SU-DHL-6 (cell line): Measurements from ENCODE around the gene THAP6.

ENCODE experiments used
- H2AFZ ChIP-seq: fragments of 200-600 bp; sonication (generic); 2 replicates; pipeline ENCODE4 v1.6.1; 2014; ENCODE audit warnings: low read depth, mild to moderate bottlenecking, moderate library complexity, mixed read lengths, antibody characterized with exemption, low read length; ENCODE audit not compliant: severe bottlenecking
- H3F3A ChIP-seq: fragments of 200-600 bp; shearing (Covaris generic); 2 replicates; pipeline ENCODE4 v1.6.0; 2016; ENCODE audit warnings: antibody characterized with exemption, mild to moderate bottlenecking; ENCODE audit not compliant: insufficient read depth
- H3K27ac ChIP-seq: fragments of 200-600 bp; sonication (generic); 2 replicates; pipeline ENCODE4 v1.5.1; 2016; ENCODE audit warnings: low read depth, mild to moderate bottlenecking, low read length, moderate library complexity, mixed read lengths
- H3K27me3 ChIP-seq: fragments of 200-600 bp; sonication (generic), shearing (Covaris generic); 2 replicates; pipeline ENCODE4 v1.6.0; 2014; ENCODE audit warnings: mild to moderate bottlenecking, low read length
- H3K36me3 ChIP-seq: fragments of 200-600 bp; sonication (generic); 2 replicates; pipeline ENCODE4 v1.6.1; 2014; ENCODE audit warnings: mild to moderate bottlenecking, low read length, mixed read lengths
- H3K4me2 ChIP-seq: fragments of 300-600, 200-600 bp; shearing (Covaris generic), sonication (generic); 2 replicates; pipeline ENCODE4 v1.6.0; 2014; ENCODE audit warnings: low read length, low read depth, mild to moderate bottlenecking; ENCODE audit not compliant: poor library complexity, severe bottlenecking
- H3K4me3 ChIP-seq: fragments of 200-600 bp; sonication (generic); 2 replicates; pipeline ENCODE4 v1.5.1; 2014; ENCODE audit warnings: antibody characterized with exemption, low read length, mild to moderate bottlenecking, mixed read lengths; ENCODE audit not compliant: insufficient read depth, poor library complexity, severe bottlenecking
- H3K79me2 ChIP-seq: fragments of 200-600 bp; sonication (generic); 2 replicates; pipeline ENCODE4 v1.6.1; 2014; ENCODE audit warnings: mild to moderate bottlenecking, low read length, moderate library complexity; ENCODE audit not compliant: insufficient read depth
- H3K9ac ChIP-seq: fragments of 200-600 bp; sonication (generic); 2 replicates; pipeline ENCODE4 v1.7.0; 2014; ENCODE audit warnings: mild to moderate bottlenecking, low read length
- H3K9me2 ChIP-seq: fragments of 200-600 bp; sonication (generic); replicated peaks from 2 replicates; pipeline ENCODE4 v1.6.1; 2014; ENCODE audit warnings: low read length; ENCODE audit not compliant: insufficient read depth
- H3K9me3 ChIP-seq: fragments of 200-600 bp; sonication (generic); 2 replicates; pipeline ENCODE4 v1.6.1; 2014; ENCODE audit warnings: low read length, mixed read lengths; ENCODE audit not compliant: insufficient read depth
- H4K20me1 ChIP-seq: fragments of 200-600 bp; sonication (generic); 2 replicates; pipeline ENCODE4 v1.6.1; 2014; ENCODE audit warnings: low read depth, mild to moderate bottlenecking, antibody characterized with exemption, low read length, moderate library complexity, mixed read lengths
- EZH2phosphoT487 ChIP-seq: fragments of 200-600 bp; sonication (generic), shearing (Covaris generic); conservative IDR thresholded peaks from 2 replicates; pipeline ENCODE4 v1.6.1; 2018; ENCODE audit warnings: mild to moderate bottlenecking, antibody characterized with exemption, low read length, moderate library complexity, mixed read lengths
- TF ChIP-seq, protein P1 (sequence below): fragments of 200-600 bp; sonication (generic); IDR thresholded peaks from one replicate; pipeline ENCODE4 v1.5.1; 2017; ENCODE audit warnings: antibody characterized with exemption, mild to moderate bottlenecking, low read length, moderate library complexity; ENCODE audit not compliant: insufficient read depth, poor library complexity, severe bottlenecking

Gene THAP6

DNA sequence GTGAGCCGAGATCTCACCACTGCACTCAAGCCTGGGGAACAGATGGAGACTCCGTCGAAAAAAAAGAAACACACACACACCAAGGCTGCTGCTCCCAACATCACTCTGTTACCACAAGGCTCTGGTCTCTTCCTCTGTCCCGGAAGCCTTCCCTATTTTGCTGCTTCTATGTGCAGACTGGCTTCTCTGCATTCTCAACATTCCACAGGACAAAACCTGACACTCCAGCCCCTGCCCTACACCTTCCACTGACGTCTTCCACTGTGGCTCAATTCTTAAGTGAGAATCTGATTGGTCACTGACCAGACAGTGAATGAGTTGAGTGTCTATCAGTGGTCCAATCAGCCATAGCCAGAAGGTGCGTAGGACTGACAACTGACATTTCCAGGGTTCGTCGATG lies 47.5 kb downstream of the THAP6 start:
- Histone ChIP-seq H3K9ac (no peak overlapping the region), H4K20me1 (no peaks in the 10 kb centered on the region), H3K27ac (no peak overlapping the region), H2AFZ (no peak overlapping the region), H3K4me2 (no peak overlapping the region), H3K9me2 (no peaks in the 10 kb centered on the region), H3F3A (no peaks in the 10 kb centered on the region), H3K79me2 (no peaks in the 10 kb centered on the region), H3K27me3 (no peaks in the 10 kb centered on the region), H3K4me3 (no peak overlapping the region), H3K36me3 (no peaks in the 10 kb centered on the region), H3K9me3 (no peaks in the 10 kb centered on the region)
- TF ChIP-seq EZH2phosphoT487: no peak
- TF ChIP-seq, protein P1, sequence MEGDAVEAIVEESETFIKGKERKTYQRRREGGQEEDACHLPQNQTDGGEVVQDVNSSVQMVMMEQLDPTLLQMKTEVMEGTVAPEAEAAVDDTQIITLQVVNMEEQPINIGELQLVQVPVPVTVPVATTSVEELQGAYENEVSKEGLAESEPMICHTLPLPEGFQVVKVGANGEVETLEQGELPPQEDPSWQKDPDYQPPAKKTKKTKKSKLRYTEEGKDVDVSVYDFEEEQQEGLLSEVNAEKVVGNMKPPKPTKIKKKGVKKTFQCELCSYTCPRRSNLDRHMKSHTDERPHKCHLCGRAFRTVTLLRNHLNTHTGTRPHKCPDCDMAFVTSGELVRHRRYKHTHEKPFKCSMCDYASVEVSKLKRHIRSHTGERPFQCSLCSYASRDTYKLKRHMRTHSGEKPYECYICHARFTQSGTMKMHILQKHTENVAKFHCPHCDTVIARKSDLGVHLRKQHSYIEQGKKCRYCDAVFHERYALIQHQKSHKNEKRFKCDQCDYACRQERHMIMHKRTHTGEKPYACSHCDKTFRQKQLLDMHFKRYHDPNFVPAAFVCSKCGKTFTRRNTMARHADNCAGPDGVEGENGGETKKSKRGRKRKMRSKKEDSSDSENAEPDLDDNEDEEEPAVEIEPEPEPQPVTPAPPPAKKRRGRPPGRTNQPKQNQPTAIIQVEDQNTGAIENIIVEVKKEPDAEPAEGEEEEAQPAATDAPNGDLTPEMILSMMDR: no peak

DNA sequence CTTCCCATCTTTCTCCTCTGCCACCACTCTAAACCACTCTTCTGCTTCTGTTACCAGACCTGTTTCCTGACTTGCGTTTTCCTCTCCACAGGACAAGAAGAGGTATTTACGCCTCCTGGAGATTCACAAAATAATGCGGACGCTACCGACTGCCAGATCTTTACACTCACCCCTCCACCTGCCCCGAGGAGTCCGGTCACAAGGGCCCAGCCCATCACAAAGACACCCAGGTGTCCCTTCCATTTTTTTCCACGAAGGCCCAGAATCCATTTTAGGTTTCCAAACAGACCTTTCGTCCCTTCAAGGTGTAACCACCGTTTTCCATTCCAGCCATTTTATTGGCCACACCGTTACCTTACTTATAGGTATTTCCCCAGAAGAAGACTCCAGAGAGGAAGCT lies 49.8 kb downstream of the THAP6 start:
- Histone ChIP-seq H3K27ac (no peak overlapping the region), H2AFZ (no peak overlapping the region)
- TF ChIP-seq, protein P1: no peak
- no peak for TF ChIP-seq EZH2phosphoT487

DNA sequence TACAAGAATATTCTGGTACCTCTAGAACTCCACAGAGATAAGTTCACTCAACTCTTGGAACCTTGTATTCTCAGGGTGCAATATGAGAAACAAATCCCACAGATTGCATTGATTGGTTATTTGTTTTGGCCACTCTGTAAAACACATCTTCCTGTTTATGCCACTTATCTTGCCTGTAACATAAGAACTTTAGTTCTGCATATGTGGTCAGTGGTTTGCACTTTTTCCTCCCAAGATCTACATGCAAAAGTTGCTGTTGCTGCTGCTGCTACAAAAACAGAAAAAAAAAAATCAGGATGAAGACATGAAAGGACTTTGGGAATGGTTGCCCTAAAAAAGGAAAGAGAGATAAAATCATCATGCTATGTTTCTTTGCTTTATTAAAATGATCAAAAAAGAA lies 51.2 kb downstream of the THAP6 start:
- Histone ChIP-seq H3K27me3 (no peaks in the 10 kb centered on the region), H2AFZ (no peak overlapping the region), H3K4me2 (no peak overlapping the region), H3K36me3 (no peaks in the 10 kb centered on the region), H3K79me2 (no peaks in the 10 kb centered on the region), H3K9me3 (no peaks in the 10 kb centered on the region), H3K4me3 (no peak overlapping the region), H4K20me1 (no peaks in the 10 kb centered on the region), H3K9ac (no peak overlapping the region), H3K27ac (no peak overlapping the region), H3K9me2 (no peaks in the 10 kb centered on the region), H3F3A (no peaks in the 10 kb centered on the region)
- no peak for TF ChIP-seq EZH2phosphoT487
- TF ChIP-seq, protein P1: no peak

More for the DNA sequence above, 49.8 kb downstream of the THAP6 start:
- Histone ChIP-seq H3K4me3 (no peak overlapping the region), H3K27me3 (no peaks in the 10 kb centered on the region), H3K36me3 (no peaks in the 10 kb centered on the region), H3K79me2 (no peaks in the 10 kb centered on the region), H3K9me2 (no peaks in the 10 kb centered on the region), H4K20me1 (no peaks in the 10 kb centered on the region), H3K9me3 (no peaks in the 10 kb centered on the region), H3F3A (no peaks in the 10 kb centered on the region), H3K9ac (no peak overlapping the region), H3K4me2 (no peak overlapping the region)
